AG04450 (cell line): Measurements from ENCODE around the gene NECTIN1. TPM values are rescaled to one million over a fixed set of nuclear protein-coding genes. Genes with fewer than 3 reads are reported as not detected.

Source experiments
- CTCF ChIA-PET: fragments of 300-600, 350-600 bp; formaldehyde crosslinking; extraction: SDS; loops from one replicate; lab custom pipeline; 2022; ENCODE audit warnings: antibody characterized with exemption, inconsistent platforms; lab: Charles Lee
- POLR2A ChIA-PET: fragments of 350-600 bp; formaldehyde crosslinking; extraction: SDS; loops from one replicate; lab custom pipeline; 2021; ENCODE audit warnings: antibody characterized with exemption, inconsistent platforms; lab: Yijun Ruan, JAX
- DNase-seq: peaks from one replicate; pipeline ENCODE4 v3.0.0-alpha.2; 2011; ENCODE audit warnings: low read depth, low spot score
- H3K27ac ChIP-seq: one replicate; pipeline ENCODE4 v1.5.1; 2012; ENCODE audit warnings: low read depth, low read length, control low read depth
- H3K27me3 ChIP-seq: one replicate; pipeline ENCODE4 v1.6.0; 2012; ENCODE audit warnings: low read length; ENCODE audit not compliant: control insufficient read depth, insufficient read depth
- H3K4me3 ChIP-seq: 2 replicates; pipeline ENCODE4 v1.5.1; 2011; ENCODE audit warnings: mild to moderate bottlenecking, low read depth, low read length, control low read depth
- H3K9me3 ChIP-seq: 2 replicates; pipeline ENCODE4 v1.5.1; 2012; ENCODE audit warnings: low read length; ENCODE audit not compliant: control insufficient read depth, insufficient read depth
- polyA plus RNA-seq: library from polyadenylated mRNA; depleted of rRNA; stranded (reverse); fragments of >200 nt; gene quantifications from 2 replicates; pipeline ENCODE4 v1.2.3, GENCODE V29; 2011
- TF ChIP-seq, protein P1 (sequence below): IDR thresholded peaks from 2 replicates; pipeline ENCODE4 v1.5.1; 2011; ENCODE audit warnings: low read depth, low read length, control low read depth, inconsistent platforms

The NECTIN1 gene
- polyA plus RNA-seq, 1 experiment: 2.8 TPM

DNA sequence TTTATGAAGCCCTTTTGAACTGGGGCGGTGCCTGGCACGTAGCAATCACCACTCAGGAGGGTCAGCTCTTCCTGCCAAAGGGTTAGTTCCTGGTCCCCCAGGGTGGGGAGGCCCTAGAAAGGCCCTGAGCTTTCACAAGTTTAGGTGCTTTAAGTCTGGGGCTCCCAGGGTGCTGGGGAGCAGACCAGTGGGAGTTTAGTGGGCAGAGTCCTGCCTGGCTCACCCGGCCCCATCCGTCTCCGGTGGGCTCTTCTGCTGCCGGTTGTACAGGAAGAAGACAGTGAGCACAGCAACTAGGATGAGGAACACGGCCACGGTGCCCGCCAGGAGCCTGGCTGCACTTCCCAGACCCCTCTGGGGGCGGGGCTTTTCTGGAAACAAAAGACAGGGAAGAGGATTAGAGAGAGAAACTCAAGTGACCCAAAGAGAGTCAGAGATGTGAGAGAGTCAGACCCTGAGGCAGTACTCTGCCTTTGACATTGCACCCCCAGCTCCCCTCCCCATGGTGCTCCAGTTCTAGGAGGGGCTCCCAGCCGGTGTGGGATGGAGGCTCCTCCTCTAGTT, 89.3 kb downstream of the NECTIN1 start:
- CTCF ChIA-PET: no interaction called here
- POLR2A ChIA-PET: no interaction called here

DNA sequence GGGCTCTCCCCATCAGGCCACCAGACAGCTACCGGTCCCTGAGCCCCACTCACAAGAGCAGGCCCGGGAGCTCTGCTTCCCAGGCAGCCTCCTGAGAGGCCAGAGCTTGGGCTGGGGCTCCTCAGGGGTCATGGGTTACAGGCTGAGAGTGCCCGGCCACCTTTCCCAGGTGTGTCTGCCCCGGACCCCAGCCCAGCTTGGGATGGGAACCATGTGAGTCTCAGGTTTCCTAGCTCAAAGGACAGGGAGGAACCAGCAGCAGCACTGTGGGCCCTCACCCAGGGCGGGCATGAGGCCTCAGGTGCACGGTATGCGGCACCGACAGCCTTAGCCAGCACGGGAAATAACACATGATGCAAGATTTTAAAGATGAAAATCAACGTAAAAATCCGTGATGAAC, 90.1 kb downstream of the NECTIN1 start:
- ChIA-PET CTCF (interaction anchor here (1.0 kb wide), 1 partner anchor 158 kb away, joined by 3 read pairs; no protein-coding TSS in a partner anchor), POLR2A (no interaction called here)
- DNase-seq: no peak
- H3K27me3 ChIP-seq: peaks cover 42% of the 10 kb centered on the region
- H3K4me3 ChIP-seq: no peak overlapping the region
- H3K9me3 ChIP-seq: no peaks in the 10 kb centered on the region
- no peak overlapping the region for H3K27ac ChIP-seq
- TF ChIP-seq, protein P1, sequence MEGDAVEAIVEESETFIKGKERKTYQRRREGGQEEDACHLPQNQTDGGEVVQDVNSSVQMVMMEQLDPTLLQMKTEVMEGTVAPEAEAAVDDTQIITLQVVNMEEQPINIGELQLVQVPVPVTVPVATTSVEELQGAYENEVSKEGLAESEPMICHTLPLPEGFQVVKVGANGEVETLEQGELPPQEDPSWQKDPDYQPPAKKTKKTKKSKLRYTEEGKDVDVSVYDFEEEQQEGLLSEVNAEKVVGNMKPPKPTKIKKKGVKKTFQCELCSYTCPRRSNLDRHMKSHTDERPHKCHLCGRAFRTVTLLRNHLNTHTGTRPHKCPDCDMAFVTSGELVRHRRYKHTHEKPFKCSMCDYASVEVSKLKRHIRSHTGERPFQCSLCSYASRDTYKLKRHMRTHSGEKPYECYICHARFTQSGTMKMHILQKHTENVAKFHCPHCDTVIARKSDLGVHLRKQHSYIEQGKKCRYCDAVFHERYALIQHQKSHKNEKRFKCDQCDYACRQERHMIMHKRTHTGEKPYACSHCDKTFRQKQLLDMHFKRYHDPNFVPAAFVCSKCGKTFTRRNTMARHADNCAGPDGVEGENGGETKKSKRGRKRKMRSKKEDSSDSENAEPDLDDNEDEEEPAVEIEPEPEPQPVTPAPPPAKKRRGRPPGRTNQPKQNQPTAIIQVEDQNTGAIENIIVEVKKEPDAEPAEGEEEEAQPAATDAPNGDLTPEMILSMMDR: no peak

More for the DNA sequence above, 89.3 kb downstream of the NECTIN1 start:
- no peak for DNase-seq
- Histone ChIP-seq H3K9me3 (no peaks in the 10 kb centered on the region), H3K27ac (no peak overlapping the region), H3K27me3 (peaks cover 49% of the 10 kb centered on the region), H3K4me3 (no peak overlapping the region)
- TF ChIP-seq, protein P1: no peak

DNA sequence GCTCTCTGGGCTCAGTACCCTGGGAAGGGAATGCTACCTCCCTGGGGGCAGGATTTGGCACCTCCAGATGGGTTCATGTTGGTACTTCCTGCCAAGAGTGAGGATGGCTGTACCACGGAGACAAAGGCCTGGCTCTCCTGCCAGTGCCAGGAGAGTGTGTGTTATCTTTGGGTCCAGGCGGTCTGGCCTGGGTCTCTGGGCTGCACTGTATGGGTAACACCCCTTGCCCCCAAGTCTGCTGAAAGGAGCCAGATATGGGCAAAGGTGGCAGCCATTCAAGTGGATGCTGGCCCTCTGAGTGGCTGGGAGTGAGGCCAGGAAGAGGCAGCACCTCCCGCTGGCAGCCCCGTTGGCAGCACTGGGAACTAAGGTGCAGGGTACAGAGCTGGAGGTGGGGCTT, 91.5 kb downstream of the NECTIN1 start:
- Histone ChIP-seq H3K27me3 (peaks cover 32% of the 10 kb centered on the region), H3K9me3 (no peaks in the 10 kb centered on the region), H3K27ac (no peak overlapping the region), H3K4me3 (no peak overlapping the region)
- CTCF ChIA-PET: no interaction called here
- DNase-seq: no peak
- POLR2A ChIA-PET: no interaction called here
- TF ChIP-seq, protein P1: no peak

DNA sequence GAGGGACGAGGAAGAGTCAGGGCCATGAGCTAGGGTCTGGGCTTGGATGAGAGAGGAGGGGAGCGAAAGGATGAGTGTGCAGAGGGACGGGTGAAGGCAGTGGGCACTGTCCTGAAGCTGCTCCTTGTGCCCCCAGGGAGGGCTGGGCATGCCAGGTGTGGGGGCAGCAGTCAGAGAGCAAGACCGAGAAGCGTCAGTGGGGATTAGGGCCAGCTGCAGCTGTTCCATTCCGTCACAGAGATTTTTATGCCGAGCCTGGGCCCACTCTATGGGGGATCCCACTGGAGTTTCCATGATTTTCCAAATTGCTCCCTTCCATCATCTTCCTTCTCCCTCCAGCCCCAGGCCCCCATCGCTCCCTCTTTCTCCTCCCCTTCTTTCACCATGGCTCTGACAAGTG, 93.2 kb downstream of the NECTIN1 start:
- H3K4me3 ChIP-seq: no peak overlapping the region
- no peak for DNase-seq
- ChIA-PET POLR2A (no interaction called here), CTCF (no interaction called here)
- no peak overlapping the region for H3K27ac ChIP-seq
- TF ChIP-seq, protein P1: no peak
- peaks cover 29% of the 10 kb centered on the region for H3K27me3 ChIP-seq
- no peaks in the 10 kb centered on the region for H3K9me3 ChIP-seq

DNA sequence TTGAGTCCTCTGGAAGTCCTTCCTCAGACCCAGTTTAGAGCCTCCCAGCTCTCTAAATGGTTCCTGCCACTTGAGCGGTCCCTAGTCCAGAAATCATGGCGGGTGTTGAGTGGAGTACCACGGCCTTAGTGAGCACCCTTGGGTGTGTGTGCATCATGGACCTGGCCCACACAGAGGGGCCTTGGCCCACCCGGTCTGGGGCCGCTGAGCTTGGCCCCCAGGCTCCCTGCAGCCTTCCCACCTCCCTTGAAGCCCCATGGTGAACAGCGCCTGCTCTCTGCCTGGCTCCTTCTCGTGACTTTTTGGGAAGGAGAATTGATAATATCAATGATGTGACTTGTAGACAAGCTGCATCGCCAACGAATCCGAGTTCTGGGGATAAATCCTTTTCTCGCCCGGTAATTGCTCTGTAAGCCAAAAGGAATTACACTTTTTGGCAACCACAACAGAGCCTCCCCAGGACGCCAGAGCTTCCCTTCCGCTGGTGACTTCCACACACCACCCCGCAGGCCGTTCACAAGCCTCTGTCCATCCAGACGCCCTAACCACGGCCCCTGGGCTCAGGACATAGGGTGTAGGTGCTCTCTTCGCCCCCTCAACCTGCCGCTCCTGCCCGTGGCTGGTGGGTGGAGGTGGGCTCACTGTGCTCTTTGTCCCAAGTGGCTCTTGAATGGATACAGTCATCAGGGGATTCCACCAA, 93.8 kb downstream of the NECTIN1 start:
- peaks cover 25% of the 10 kb centered on the region for H3K27me3 ChIP-seq
- no peak overlapping the region for H3K4me3 ChIP-seq
- TF ChIP-seq, protein P1: no peak
- DNase-seq: no peak
- H3K27ac ChIP-seq: no peak overlapping the region
- ChIA-PET CTCF (no interaction called here), POLR2A (no interaction called here)
- no peaks in the 10 kb centered on the region for H3K9me3 ChIP-seq
